GM12873 (cell line): ENCODE results near the gene LONRF2.

ENCODE experiments used
- TF ChIP-seq, protein P1 (sequence below): IDR thresholded peaks from 2 replicates; pipeline ENCODE4 v1.5.1; 2012; ENCODE audit warnings: low read depth, mild to moderate bottlenecking, moderate library complexity, low read length, control low read depth; ENCODE audit not compliant: insufficient read depth; ENCODE audit errors: missing control alignments

The LONRF2 gene

DNA sequence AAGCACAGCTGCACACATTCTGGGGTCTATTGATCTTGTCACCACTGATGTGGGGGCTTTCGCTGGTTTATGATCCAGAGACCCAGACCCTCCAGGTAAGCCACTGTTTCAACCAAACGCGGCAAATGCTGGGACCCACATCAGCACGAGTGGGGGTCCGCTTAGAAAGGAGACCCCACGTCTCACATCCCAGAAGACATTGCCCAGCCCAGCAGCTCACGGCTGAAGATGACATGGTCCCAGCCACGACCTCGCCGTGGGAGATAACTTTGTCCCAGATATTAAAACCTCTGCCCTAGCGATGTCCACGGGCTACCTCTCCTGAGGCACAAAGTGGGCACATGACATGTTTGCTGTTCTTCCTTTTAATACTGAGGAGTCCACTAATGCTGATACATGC is 43.8 kb downstream of the LONRF2 start:
- TF ChIP-seq, protein P1, sequence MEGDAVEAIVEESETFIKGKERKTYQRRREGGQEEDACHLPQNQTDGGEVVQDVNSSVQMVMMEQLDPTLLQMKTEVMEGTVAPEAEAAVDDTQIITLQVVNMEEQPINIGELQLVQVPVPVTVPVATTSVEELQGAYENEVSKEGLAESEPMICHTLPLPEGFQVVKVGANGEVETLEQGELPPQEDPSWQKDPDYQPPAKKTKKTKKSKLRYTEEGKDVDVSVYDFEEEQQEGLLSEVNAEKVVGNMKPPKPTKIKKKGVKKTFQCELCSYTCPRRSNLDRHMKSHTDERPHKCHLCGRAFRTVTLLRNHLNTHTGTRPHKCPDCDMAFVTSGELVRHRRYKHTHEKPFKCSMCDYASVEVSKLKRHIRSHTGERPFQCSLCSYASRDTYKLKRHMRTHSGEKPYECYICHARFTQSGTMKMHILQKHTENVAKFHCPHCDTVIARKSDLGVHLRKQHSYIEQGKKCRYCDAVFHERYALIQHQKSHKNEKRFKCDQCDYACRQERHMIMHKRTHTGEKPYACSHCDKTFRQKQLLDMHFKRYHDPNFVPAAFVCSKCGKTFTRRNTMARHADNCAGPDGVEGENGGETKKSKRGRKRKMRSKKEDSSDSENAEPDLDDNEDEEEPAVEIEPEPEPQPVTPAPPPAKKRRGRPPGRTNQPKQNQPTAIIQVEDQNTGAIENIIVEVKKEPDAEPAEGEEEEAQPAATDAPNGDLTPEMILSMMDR: no peak

DNA sequence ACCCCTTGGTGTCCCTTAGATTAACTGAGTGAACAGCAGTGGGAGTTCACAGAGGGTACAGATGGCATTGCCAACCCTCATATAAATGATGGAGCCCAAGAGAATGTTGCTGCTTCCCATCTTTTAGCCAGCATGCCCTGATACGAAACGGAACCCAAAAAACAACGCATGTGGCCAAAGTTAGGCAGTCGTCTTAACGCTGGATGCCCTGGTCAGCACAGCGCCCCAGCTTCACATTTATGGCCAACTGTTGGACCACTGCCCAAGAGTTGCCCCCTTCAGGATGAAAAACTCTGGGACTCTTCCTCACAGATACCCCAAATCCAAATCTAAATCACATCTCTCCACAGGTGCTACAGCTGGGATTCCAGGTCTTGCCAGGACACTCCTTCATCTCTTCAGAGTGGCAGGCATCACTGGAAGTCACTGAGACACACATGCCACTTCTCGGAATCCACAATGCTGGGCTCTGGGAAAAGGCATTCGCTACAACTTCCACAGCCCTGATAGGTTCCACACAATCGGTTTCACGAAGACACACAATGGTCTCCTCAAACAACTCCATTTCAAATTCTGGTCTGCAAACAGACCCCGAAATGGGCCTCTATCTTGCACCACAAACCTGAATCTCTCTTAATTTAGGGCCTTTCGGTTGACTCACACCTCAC is 44.6 kb downstream of the LONRF2 start:
- TF ChIP-seq, protein P1: no peak

DNA sequence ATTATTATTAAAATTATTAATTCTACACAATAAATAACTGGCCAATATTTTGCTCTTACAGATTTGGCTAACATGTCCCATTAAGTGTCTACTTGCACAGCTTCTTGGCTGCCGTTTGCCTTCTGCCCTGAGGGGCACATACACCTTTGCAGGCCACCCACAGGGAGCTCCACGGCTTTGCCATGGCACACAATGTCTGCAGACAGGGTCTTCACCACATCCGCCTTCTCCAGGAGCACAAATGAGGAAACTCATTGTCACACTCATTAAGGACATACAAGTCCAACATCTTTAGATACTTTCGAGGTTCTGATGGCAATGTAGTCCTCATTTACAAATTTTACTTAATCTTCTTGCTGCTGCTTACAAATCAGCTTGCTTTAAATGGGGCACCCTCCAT is 45.6 kb downstream of the LONRF2 start:
- TF ChIP-seq, protein P1: no peak

DNA sequence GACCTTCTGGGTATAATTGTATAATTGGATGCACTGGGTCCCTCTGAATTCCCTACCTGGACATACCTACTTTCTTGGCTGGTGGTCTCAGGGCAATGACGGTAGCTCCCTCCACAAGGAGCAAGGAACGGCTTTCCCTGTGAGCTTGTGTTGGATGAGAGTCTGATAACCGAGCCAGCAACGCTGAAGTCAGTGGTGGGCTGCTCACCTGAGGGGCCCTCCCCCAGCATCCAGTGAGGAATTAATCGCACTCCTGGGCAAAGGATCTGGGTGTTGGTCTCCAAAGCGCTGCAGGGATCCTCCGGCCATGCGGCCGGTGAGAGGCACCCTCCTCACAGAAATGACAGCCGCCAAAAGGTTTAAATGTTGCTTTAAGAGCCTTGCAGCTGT is 47.1 kb downstream of the LONRF2 start:
- TF ChIP-seq, protein P1: no peak

DNA sequence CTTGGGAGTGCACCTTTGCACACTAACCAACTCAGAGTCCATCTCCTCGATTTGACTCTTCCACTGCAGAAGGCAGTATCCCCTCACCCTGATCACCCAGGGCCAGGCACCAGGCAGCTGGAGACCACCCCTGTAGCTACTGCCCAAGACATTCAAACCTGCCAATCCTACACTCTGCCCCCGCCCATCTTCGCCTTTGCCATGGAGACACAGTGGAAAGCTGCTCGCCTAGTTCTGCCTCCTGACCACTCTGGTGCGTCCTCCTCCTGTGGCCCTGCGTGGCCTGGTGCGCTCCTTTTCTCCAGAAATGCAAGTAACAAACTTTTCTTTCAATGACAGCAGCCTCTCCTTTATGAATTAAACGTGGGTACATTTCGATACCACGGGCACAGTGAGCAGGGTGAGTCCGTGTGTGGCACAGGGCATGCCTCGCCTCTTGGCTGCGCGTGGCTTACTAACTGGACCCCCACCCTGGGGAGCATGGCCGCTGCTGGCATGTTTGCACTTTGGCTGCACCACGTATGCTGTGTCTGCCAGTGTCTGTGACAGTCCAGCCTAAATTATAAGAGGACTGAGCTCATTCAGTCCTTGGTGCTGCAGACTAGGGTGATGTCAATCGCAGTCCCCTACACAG is 47.6 kb downstream of the LONRF2 start:
- TF ChIP-seq, protein P1: no peak

DNA sequence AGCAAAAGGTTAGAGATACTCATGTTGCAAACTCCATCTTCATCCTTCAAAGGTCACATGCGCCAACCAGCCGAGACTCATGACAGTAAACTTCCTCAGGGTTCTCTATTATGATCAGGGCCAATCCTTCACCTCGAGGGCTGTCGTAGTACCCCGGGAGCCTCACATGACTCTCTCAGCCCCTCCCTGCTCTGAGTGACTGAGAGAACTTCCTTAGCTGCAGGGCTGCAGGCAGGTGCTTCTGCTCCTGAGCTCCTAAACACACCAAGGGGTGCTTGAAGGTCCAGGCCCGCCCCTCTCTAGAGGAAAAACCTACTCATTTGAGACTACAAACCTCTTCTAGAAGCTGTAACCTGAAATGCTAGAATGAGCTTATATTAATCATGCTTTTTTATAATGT is 48.2 kb downstream of the LONRF2 start:
- TF ChIP-seq, protein P1: no peak

DNA sequence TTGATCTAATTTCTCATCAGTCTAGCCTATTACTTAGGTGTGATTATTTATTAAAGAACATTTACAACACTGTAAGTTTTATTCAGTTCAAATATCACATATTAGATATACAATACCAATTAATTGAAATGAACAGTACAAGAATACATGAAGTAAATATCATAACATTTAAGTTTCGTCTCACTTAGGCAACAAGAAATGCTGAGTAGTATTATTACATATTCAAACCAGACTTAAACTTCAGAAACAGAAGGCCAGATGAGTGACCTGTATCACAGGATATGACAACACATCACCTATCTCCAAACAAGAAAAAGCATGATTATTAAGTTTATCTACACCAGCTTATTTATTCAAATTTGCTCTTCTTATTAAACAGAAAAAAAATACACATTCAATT is 48.9 kb downstream of the LONRF2 start:
- TF ChIP-seq, protein P1: no peak
